Measurements from ENCODE around the gene PLCL2.

The PLCL2 gene

GRCh38 chr3:17076940-17077605, 192.3 kb downstream of the PLCL2 start:
- H3K79me2 ChIP-seq (ENCODE audit: control insufficient read depth, insufficient read depth, low read length, unreplicated experiment): no peaks in the 10 kb centered on the region
- H3K4me1 ChIP-seq (ENCODE audit: control insufficient read depth, insufficient read depth, low read length, unreplicated experiment): no peaks in the 10 kb centered on the region
- no peak overlapping the region for H2AFZ ChIP-seq (ENCODE audit: low read length, unreplicated experiment)
- no peaks in the 10 kb centered on the region for H3K27me3 ChIP-seq (ENCODE audit: insufficient read depth, low read length)
- no peaks in the 10 kb centered on the region for H3K36me3 ChIP-seq (ENCODE audit: insufficient read depth, low read length)
- no peak overlapping the region for H3K27ac ChIP-seq (ENCODE audit: low read depth, low read length)
- no peak overlapping the region for H3K4me3 ChIP-seq (ENCODE audit: low read depth, low read length)

GRCh38 chr3:17077606-17078005, 192.9 kb downstream of the PLCL2 start:
- H3K4me1 ChIP-seq (ENCODE audit: control insufficient read depth, insufficient read depth, low read length, unreplicated experiment): no peaks in the 10 kb centered on the region
- H3K4me3 ChIP-seq (ENCODE audit: low read depth, low read length): no peak overlapping the region
- no peaks in the 10 kb centered on the region for H3K79me2 ChIP-seq (ENCODE audit: control insufficient read depth, insufficient read depth, low read length, unreplicated experiment)
- no peak overlapping the region for H3K27ac ChIP-seq (ENCODE audit: low read depth, low read length)
- no peaks in the 10 kb centered on the region for H3K36me3 ChIP-seq (ENCODE audit: insufficient read depth, low read length)
- H3K27me3 ChIP-seq (ENCODE audit: insufficient read depth, low read length): no peaks in the 10 kb centered on the region
- H2AFZ ChIP-seq (ENCODE audit: low read length, unreplicated experiment): no peak overlapping the region

- Histone ChIP-seq H2AFZ (ENCODE audit: low read length, unreplicated experiment) (no peak overlapping the region), H3K79me2 (ENCODE audit: control insufficient read depth, insufficient read depth, low read length, unreplicated experiment) (no peaks in the 10 kb centered on the region), H3K4me1 (ENCODE audit: control insufficient read depth, insufficient read depth, low read length, unreplicated experiment) (no peaks in the 10 kb centered on the region)
These were observed 194.2 kb downstream of the PLCL2 start for GRCh38 chr3:17078926-17079465.

GRCh38 chr3:17079933-17080332, 195.2 kb downstream of the PLCL2 start:
- Histone ChIP-seq H3K79me2 (ENCODE audit: control insufficient read depth, insufficient read depth, low read length, unreplicated experiment) (no peaks in the 10 kb centered on the region), H3K4me3 (ENCODE audit: low read depth, low read length) (no peak overlapping the region), H2AFZ (ENCODE audit: low read length, unreplicated experiment) (no peak overlapping the region), H3K27me3 (ENCODE audit: insufficient read depth, low read length) (no peaks in the 10 kb centered on the region), H3K4me1 (ENCODE audit: control insufficient read depth, insufficient read depth, low read length, unreplicated experiment) (no peaks in the 10 kb centered on the region), H3K36me3 (ENCODE audit: insufficient read depth, low read length) (0 out of 2 replicates have a peak, but pooled peaks cover 3% of the 10 kb centered on the region), H3K27ac (ENCODE audit: low read depth, low read length) (no peak overlapping the region)

More at GRCh38 chr3:17078926-17079465, 194.2 kb downstream of the PLCL2 start:
- Histone ChIP-seq H3K27me3 (ENCODE audit: insufficient read depth, low read length) (no peaks in the 10 kb centered on the region), H3K4me3 (ENCODE audit: low read depth, low read length) (no peak overlapping the region), H3K36me3 (ENCODE audit: insufficient read depth, low read length) (no peaks in the 10 kb centered on the region), H3K27ac (ENCODE audit: low read depth, low read length) (no peak overlapping the region)

- no peak overlapping the region for H2AFZ ChIP-seq (ENCODE audit: low read length, unreplicated experiment)
- H3K36me3 ChIP-seq (ENCODE audit: insufficient read depth, low read length): 0 out of 2 replicates have a peak, but pooled peaks cover 3% of the 10 kb centered on the region
- no peak overlapping the region for H3K27ac ChIP-seq (ENCODE audit: low read depth, low read length)
These were observed 196.8 kb downstream of the PLCL2 start for GRCh38 chr3:17081520-17081919.

GRCh38 chr3:17087509-17087908, 202.8 kb downstream of the PLCL2 start:
- H3K4me3 ChIP-seq (ENCODE audit: low read depth, low read length): no peak overlapping the region
- H3K36me3 ChIP-seq (ENCODE audit: insufficient read depth, low read length): 0 out of 2 replicates have a peak, but pooled peaks cover 3% of the 10 kb centered on the region
- H2AFZ ChIP-seq (ENCODE audit: low read length, unreplicated experiment): no peak overlapping the region
- H3K4me1 ChIP-seq (ENCODE audit: control insufficient read depth, insufficient read depth, low read length, unreplicated experiment): peaks cover 5% of the 10 kb centered on the region
- no peaks in the 10 kb centered on the region for H3K27me3 ChIP-seq (ENCODE audit: insufficient read depth, low read length)
- no peak overlapping the region for H3K27ac ChIP-seq (ENCODE audit: low read depth, low read length)
- no peaks in the 10 kb centered on the region for H3K79me2 ChIP-seq (ENCODE audit: control insufficient read depth, insufficient read depth, low read length, unreplicated experiment)

More at GRCh38 chr3:17081520-17081919, 196.8 kb downstream of the PLCL2 start:
- no peaks in the 10 kb centered on the region for H3K4me1 ChIP-seq (ENCODE audit: control insufficient read depth, insufficient read depth, low read length, unreplicated experiment)
- H3K4me3 ChIP-seq (ENCODE audit: low read depth, low read length): no peak overlapping the region
- no peaks in the 10 kb centered on the region for H3K79me2 ChIP-seq (ENCODE audit: control insufficient read depth, insufficient read depth, low read length, unreplicated experiment)
- H3K27me3 ChIP-seq (ENCODE audit: insufficient read depth, low read length): no peaks in the 10 kb centered on the region

- H3K79me2 ChIP-seq (ENCODE audit: control insufficient read depth, insufficient read depth, low read length, unreplicated experiment): no peaks in the 10 kb centered on the region
- peaks cover 7% of the 10 kb centered on the region for H3K4me1 ChIP-seq (ENCODE audit: control insufficient read depth, insufficient read depth, low read length, unreplicated experiment)
- no peak overlapping the region for H3K4me3 ChIP-seq (ENCODE audit: low read depth, low read length)
- H3K36me3 ChIP-seq (ENCODE audit: insufficient read depth, low read length): 0 out of 2 replicates have a peak, but pooled peaks cover 3% of the 10 kb centered on the region
- H3K27me3 ChIP-seq (ENCODE audit: insufficient read depth, low read length): no peaks in the 10 kb centered on the region
- H3K27ac ChIP-seq (ENCODE audit: low read depth, low read length): no peak overlapping the region
- H2AFZ ChIP-seq (ENCODE audit: low read length, unreplicated experiment): no peak overlapping the region
These were observed 203.3 kb downstream of the PLCL2 start for GRCh38 chr3:17088017-17088416.

- peaks cover 7% of the 10 kb centered on the region for H3K4me1 ChIP-seq (ENCODE audit: control insufficient read depth, insufficient read depth, low read length, unreplicated experiment)
- no peaks in the 10 kb centered on the region for H3K79me2 ChIP-seq (ENCODE audit: control insufficient read depth, insufficient read depth, low read length, unreplicated experiment)
- H3K27me3 ChIP-seq (ENCODE audit: insufficient read depth, low read length): no peaks in the 10 kb centered on the region
- no peak overlapping the region for H3K4me3 ChIP-seq (ENCODE audit: low read depth, low read length)
- no peak overlapping the region for H2AFZ ChIP-seq (ENCODE audit: low read length, unreplicated experiment)
- no peak overlapping the region for H3K27ac ChIP-seq (ENCODE audit: low read depth, low read length)
- 0 out of 2 replicates have a peak, but pooled peaks cover 3% of the 10 kb centered on the region for H3K36me3 ChIP-seq (ENCODE audit: insufficient read depth, low read length)
These were observed 204.0 kb downstream of the PLCL2 start for GRCh38 chr3:17088602-17089313.

- Histone ChIP-seq H3K4me3 (ENCODE audit: low read depth, low read length) (no peak overlapping the region), H3K36me3 (ENCODE audit: insufficient read depth, low read length) (0 out of 2 replicates have a peak, but pooled peaks cover 3% of the 10 kb centered on the region), H3K79me2 (ENCODE audit: control insufficient read depth, insufficient read depth, low read length, unreplicated experiment) (no peaks in the 10 kb centered on the region), H2AFZ (ENCODE audit: low read length, unreplicated experiment) (no peak overlapping the region), H3K27ac (ENCODE audit: low read depth, low read length) (no peak overlapping the region), H3K4me1 (ENCODE audit: control insufficient read depth, insufficient read depth, low read length, unreplicated experiment) (peaks cover 7% of the 10 kb centered on the region), H3K27me3 (ENCODE audit: insufficient read depth, low read length) (no peaks in the 10 kb centered on the region)
These were observed 204.6 kb downstream of the PLCL2 start for GRCh38 chr3:17089314-17089700.

- peaks cover 7% of the 10 kb centered on the region for H3K4me1 ChIP-seq (ENCODE audit: control insufficient read depth, insufficient read depth, low read length, unreplicated experiment)
- no peak overlapping the region for H3K27ac ChIP-seq (ENCODE audit: low read depth, low read length)
- H3K27me3 ChIP-seq (ENCODE audit: insufficient read depth, low read length): no peaks in the 10 kb centered on the region
- H2AFZ ChIP-seq (ENCODE audit: low read length, unreplicated experiment): no peak overlapping the region
- no peak overlapping the region for H3K4me3 ChIP-seq (ENCODE audit: low read depth, low read length)
- no peaks in the 10 kb centered on the region for H3K36me3 ChIP-seq (ENCODE audit: insufficient read depth, low read length)
- H3K79me2 ChIP-seq (ENCODE audit: control insufficient read depth, insufficient read depth, low read length, unreplicated experiment): no peaks in the 10 kb centered on the region
These were observed 205.7 kb downstream of the PLCL2 start for GRCh38 chr3:17090280-17090983.
